NCI-H345 (cell line): ENCODE measurements around the gene PPRC1.

ENCODE experiments used
- DNase-seq: peaks from one replicate; lab custom pipeline; 2025; lab: John Stamatoyannopoulos, UW

Gene PPRC1, protein sequence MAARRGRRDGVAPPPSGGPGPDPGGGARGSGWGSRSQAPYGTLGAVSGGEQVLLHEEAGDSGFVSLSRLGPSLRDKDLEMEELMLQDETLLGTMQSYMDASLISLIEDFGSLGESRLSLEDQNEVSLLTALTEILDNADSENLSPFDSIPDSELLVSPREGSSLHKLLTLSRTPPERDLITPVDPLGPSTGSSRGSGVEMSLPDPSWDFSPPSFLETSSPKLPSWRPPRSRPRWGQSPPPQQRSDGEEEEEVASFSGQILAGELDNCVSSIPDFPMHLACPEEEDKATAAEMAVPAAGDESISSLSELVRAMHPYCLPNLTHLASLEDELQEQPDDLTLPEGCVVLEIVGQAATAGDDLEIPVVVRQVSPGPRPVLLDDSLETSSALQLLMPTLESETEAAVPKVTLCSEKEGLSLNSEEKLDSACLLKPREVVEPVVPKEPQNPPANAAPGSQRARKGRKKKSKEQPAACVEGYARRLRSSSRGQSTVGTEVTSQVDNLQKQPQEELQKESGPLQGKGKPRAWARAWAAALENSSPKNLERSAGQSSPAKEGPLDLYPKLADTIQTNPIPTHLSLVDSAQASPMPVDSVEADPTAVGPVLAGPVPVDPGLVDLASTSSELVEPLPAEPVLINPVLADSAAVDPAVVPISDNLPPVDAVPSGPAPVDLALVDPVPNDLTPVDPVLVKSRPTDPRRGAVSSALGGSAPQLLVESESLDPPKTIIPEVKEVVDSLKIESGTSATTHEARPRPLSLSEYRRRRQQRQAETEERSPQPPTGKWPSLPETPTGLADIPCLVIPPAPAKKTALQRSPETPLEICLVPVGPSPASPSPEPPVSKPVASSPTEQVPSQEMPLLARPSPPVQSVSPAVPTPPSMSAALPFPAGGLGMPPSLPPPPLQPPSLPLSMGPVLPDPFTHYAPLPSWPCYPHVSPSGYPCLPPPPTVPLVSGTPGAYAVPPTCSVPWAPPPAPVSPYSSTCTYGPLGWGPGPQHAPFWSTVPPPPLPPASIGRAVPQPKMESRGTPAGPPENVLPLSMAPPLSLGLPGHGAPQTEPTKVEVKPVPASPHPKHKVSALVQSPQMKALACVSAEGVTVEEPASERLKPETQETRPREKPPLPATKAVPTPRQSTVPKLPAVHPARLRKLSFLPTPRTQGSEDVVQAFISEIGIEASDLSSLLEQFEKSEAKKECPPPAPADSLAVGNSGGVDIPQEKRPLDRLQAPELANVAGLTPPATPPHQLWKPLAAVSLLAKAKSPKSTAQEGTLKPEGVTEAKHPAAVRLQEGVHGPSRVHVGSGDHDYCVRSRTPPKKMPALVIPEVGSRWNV (N-terminal part only)

DNA sequence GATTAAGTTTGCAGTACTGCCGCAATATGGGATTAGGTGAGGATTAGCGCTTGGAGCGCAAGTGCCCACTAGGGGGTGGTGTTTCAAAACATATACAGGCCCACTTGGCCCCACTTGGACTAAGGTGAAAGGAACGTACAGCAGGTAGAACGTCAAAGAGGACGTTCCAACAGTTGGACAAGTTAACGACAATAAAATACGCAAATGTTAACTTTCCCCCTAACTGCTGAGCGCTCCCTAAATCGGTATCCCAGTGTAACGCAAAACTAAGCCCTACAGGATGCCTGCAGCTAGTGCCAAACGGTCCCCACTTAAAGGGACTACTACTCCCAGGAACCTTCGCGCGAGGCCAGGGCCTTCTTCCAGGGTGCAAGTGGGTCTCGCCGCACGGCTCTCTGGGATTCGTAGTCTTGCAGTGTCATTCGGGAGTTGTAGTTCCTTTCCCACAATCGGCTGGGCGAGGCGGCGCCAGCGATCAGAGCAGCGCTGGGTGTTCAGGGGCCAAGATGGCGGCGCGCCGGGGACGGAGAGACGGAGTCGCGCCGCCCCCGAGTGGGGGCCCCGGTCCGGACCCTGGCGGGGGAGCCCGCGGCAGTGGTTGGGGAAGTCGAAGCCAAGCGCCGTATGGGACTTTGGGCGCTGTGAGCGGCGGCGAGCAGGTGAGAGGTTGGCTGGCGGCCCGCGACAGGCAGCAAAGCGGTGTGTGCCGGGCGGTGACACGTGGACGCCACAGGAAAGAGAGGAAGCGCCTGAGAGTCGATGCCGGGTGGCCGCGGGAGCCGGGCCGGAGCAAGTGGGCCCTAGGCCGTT is at the start of gene PPRC1:
PPRC1 (plus strand) TSS at position 478 of the 810 bp plus-strand sequence; CDS start at position 507, 29 bp downstream.
- peak; percentile 95 for DNase-seq

DNA sequence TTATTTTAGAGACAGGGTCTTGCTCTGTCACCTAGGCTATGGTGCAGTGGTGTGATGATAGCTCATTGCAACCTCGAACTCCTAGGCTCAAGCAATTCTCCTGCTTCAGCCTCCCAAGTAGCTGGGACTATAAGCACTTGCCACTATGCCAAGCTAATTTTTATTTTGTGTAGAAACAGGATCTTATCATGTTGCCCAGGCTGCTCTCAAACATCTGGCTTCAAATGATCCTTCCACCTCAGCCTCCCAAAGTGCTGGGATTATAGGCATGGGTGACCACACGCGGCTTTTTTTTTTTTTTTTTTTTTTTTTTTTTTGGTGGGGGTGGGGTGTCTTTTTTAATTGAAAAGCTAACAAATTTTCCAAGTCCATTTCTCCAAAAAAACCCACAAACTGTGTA is 49.3 kb upstream of the PPRC1 start:
- no peak for DNase-seq

DNA sequence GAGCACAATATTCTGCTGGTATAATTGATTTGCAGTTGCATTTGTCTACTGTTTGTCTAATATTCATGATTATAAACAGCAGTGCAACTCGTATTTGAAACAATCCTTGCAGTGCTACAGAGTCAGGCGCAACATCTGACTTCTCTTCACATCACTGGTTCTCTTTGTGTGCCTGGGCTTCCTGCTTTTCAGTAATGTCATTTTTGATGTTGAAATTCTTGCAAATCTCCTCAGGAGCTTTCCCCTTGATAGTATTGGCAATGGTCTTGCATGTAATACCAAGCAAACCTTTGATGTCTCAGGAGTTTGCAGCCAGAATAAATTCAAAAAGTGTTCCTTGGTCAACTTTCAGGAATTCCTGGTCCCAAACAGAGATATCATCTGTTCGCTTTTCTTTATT is 47.5 kb upstream of the PPRC1 start:
- no peak for DNase-seq

DNA sequence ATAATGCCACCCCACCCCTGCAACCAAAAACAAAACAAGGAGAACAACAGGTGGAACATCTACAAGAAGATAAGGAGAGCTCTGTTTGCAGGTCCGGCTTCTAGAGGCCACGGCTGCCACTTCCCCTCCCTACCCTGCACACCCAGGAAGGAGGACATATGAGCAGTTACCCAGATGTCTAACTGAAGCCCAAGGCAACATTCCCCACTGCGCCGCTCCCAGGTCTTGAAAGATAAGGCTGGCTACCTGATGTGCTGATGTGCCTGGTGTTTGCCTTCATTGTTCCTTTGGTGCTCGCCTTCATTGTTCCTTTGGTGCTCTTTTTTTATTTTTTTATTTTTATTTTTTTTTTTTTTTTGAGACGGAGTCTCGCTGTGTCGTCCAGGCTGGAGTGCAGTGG is 46.6 kb upstream of the PPRC1 start:
- no peak for DNase-seq

DNA sequence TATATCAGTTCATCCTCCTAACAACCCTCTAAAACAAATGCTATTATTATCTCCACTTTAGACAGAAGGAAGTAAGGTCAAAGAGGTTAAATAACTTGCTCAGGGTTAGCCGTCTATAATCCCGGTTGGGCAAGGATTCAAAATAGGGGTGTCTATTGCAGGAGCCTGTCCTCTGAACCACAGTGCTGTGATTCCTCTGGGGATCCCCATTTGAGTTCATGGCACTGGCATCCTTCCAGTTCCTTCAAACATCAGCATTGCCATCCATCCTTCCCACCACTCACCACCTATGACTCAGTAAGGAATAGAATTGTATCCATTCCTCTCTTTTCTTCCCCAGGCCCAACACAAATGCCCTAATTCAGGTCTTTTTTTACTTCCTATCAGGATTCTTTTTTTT is 42.1 kb upstream of the PPRC1 start:
- no peak for DNase-seq

DNA sequence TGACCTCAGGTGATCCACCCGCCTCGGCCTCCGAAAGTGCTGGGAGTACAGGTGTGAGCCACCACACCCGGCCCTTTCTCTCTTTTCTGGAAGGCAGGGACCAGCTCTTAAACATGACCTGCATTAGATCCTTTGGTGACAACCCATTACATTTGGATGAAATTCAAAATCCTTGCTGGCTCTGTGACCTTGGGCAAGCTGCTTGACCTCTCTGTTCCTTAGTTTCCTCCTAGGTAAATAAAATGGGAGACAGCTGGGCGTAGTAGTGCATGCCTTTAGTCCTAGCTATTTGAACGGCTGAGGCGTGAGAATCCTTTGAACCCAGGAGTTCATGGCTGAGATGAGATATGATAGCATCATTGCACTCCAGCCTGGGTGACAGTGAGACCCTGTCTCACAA is 36.4 kb upstream of the PPRC1 start:
- no peak for DNase-seq

DNA sequence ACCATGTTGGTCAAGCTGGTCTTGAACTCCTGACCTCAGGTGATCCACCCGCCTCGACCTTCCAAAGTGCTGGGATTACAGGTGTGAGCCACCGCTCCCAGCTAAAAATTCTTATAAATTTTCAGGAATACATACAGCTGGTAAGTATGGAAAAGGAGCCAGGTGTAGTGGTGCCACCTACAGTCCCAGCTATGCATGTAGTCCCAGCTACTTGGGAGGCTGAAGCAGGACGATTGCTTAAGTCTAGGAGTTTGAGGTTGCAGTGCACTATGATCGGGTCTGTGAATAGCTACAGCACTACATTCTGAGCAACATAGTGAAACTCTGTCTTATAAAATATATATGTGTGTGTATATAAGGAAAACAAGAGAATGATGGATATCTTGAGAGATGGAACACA is 31.7 kb upstream of the PPRC1 start:
- DNase-seq = no peak

DNA sequence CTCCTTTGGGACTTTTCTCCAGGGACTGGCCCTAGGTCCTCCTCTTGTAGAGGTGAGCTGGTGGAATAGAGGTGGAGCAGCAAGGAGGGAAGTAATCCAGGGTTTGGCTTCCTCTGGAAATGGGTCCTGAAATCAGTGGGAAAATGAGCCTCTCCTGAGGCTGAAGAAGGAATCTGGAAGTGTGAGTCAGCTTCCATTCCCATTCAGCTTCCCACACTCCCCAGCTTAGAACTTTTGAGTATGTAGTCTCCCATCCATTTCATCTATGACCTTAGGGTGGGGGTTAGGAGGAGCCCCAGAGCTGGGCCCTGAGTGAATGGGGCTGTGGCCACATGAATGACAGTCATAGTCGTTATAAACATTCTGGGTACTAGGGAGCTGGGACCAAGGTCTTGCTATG is 30.4 kb upstream of the PPRC1 start:
- no peak for DNase-seq

DNA sequence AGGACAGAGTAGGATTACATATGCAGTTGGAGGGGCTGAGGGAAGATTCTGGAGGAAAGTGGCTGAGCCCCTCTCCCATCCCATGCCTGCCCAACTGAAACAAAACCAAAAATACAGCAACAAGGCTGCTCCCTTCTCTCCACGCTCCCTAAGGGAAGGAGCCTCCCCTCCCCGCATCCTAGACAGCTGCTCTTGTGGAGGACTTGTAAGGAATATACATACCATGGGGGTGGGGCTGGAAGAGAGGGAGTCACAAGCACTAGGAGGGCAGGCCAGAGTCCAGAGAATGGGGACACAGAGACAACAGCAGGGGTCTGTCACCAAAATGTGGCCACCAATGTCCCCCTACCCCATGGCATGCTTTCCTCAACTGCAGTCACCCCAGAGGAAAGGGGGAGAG is 25.8 kb upstream of the PPRC1 start:
- no peak for DNase-seq

DNA sequence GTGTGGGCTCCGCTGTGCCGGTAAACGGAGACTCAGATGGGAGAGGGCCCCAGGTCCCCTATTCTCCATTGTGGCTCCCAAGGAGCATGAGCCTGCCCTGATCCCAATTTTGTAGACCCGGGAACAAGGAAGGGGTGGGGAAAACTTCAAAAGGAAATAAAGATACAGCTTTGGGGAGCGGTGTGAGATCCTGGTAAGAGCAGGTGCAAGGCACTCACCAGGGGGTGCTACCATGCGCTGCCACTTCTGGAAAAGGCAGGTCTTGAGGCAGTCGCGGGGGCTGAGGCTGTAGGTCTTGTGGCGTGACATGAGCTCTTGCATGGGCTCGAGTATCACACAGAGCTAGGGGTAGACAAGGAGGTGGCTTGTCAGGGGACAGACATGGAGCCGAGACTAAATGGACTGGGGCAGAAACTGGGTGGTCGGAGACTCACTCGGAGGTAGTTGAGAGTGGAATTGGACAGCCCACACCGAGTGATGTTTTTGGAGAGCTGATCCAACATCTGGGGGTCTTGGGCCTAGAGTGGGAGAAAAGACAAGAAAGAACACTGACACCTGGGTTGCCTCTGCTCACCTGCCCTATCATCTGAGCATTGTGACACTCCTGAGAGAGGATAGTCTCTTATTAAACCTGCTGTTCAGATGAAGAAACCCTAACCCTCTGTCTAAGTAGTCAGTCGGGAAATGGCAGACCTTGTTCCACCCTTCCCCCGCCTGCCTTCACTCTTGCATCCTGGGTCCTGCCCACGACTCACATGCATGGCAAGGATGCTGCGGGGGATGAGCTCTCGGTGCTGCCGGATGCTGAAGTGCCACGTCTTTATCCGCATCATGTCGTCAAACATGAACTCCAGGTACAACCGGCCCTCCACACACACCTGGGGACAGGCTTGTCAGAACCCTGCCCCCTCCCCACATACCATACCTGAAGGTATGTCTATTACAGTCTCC is 23.4 kb upstream of the PPRC1 start:
- DNase-seq = no peak

DNA sequence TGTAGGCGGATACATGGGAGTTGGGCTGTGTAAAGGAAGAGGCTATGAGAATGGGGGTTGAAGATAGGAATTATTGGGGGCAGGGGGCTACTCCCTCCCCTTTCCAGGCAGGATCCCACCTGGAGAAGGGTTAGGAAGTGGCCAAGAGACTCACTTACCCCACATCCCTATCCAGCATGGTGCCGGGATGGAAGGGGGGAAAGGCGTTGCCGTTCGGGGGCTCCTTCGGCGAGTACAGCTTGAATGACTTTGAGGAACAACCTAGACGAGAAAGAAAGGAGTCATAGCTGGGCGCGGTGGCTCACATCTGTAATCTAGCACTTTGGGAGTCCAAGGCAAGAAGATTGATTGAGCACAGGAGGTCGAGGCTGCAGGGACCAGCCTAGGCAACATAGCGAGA is 21.6 kb upstream of the PPRC1 start:
- no peak for DNase-seq

DNA sequence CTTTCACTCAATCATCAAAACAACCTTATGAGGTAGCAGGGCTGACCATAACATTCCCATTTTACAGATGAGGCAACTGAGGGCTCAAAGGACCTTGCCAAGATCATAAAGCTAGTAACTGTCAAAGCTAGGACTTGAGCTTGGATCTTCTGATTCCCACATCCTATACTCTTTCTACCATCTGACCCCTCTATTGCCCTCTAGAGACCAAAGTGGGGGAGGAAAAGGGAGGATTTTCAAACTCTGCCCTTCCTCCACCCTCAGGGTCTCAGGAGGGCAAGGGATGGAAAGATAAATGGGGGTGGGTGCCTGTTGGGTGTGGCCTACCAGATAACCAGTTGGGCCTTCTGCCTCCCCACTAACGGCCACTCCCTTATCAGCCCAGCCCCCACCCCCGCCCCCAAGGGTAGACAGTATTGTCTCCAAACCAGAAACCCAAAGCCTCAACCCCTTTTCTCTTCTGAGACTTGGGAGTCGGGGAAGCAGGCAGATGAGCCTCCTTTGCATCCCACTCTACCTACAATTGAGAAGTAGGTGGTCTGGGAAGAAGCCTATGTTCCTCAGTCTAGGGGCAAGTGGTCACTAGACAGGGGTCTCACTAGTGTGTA is 20.5 kb upstream of the PPRC1 start:
- no peak for DNase-seq

DNA sequence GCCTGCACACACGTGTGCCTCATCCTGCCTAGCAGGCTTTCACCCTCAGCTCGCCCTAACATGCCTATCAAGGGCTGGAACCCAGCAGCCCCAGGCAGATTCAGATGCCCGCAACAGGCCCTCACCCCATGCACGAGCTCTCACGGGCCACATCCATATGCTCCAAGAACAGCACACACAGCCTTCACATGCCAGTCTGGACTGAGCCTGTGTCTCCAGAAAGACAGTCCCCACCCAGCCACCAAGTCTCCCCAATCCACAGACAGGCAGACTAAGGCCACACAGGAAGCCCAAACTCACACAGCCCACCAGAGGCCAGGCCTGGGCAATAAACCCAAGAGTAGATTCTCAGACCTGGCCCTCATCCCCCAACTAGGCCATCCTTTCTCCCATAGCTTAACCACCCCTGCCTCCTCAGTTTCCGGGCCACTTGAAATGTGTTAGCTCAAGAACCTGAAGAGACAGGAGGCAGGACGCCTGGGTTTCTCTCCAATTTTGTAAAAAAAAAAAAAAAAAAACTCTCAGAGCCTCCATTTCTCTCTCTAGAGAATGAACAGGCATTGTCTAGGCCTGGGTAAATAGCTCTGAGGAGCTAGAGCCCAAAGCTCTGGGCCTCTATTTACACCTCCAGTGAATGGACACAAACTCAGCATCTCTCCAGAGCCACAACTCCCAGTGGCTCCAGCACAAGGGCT is 19.4 kb upstream of the PPRC1 start:
- DNase-seq = no peak

DNA sequence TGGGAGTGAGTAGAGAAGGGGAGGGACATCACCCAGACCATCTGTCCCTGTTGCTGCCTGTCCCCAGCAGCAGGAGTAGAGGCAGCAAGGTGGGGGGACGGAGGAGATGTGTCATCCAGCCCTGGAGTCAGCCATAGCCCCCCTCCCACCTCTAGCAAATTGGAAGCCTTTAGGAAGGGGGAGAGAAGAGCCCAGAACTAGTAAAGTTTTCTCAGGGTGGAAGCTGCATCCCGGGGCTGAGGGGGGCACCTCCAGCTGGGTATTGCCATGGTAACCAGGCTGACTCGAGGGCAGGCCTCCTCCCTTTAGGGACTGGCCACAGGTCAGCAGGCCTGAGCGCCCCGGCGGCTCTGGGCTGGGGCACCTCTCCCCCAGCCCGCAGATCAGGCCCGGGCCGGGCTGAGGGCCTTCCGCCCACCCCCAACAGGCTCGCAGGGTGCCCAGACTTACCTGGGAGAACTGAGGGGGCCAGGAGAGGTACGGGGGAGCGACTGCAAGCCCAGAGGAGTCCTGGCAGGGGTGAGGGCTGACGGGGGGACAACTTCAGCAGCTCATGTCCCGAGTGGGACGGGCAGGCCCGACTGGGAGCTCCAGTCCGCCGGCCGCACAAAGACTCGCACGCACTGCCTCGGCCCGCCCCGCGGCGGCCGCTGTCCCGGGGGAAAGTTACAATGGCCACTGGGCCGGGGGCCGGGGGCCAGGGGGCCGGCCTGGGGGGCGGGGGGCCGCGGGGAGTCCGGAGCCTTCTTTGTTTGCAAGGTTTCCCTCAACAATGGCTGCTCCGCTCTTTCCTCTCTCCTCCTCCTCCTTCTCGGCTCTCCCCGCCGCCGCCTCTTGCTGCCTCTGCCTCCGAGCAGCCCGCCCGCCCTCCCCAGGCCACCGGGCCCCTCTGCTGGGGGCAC is 18.6 kb upstream of the PPRC1 start:
- DNase-seq = peak; percentile 6

DNA sequence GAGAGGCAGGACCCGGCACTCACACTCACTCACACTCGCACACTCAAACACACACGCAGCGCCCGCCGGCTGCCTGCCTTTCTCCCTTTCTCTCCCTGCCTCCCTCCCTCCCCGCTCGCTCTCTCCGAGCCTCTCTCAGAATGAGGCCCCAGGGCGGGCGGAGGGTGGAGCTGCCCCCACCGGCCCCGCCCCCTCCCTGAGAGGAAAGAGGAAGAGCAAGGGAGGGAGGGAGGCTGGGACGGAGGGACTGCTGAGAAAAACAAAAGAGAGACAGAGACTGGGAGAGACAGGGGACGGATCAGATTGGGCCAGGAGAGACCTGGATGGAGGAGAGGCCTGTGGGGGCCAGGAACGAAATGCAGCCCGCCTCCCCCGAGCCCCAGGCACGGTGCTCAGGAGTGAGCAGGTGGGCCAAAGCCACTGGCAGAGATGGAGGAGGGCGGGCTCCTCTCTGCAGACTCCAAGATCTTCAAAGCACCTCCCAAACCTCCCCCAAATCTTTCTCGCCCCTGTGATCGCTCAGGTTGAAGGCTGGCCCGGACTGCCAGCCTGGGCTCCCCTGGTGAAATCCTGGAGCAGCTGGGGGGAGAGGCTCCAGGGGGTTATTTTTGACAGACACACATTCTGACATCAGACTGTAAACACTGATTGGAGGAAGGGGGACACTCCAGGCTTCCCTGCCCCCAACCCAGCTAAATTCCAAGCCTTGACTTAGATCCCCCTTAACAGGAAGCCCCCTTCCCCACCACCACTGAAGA is 17.8 kb upstream of the PPRC1 start:
- peak; percentile 84 for DNase-seq

DNA sequence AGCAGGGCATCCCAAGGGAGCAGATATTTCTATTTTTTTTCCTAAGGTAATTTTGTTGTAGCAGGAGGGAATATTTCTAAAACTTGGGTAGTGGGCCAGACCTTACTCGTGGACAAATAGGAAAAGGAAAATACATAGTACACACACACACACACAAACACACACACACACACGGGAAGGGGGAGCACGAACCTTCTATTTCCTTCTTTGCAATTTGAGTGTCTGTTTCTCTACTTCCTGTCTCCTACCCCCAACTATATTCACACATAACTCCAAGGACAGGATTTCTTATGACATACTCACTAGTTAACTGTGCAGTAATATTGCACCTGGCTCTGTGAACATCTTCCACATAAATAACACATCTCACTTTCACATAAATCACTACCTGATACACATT is 17.1 kb upstream of the PPRC1 start:
- no peak for DNase-seq

DNA sequence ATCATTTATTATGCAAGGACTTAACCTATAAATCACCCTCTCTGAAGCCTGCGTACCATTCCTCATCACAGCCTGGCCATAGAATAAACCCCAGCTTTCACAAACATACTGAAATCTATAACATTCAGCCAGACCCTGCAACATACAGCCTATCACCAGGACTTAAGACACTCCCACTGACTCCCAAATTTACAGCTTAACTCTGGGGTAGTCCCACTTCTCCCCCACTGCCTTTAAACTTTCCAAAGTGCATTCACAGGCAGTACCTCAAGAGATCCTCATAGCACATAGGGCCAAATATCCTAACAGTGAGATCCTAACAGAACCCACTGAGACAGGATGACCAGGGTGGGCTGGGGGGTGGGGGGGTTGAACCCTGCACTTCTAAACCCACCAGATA is 16.2 kb upstream of the PPRC1 start:
- DNase-seq = no peak
